Epithelial cell of umbilical artery (primary cell): ENCODE measurements around the gene LYVE1. TPM values are rescaled to one million over a fixed set of nuclear protein-coding genes. Genes with fewer than 3 reads are reported as not detected.

Experiments used
- total RNA-seq: library from RNA; depleted of rRNA; stranded (reverse); fragments of >200 nt; gene quantifications from 2 replicates; pipeline ENCODE4 v1.2.3, GENCODE V29; 2014

Gene LYVE1
- 0.32 and 1.7 TPM in 2 replicates for total RNA-seq

GRCh38 chr11:10568486-10568941 is at the start of gene LYVE1:
TSS of gene LYVE1 (minus strand) at chr11:10568665. CDS start at chr11:10568532, 133 bp downstream.

GRCh38 chr11:10540915-10541560 is 27.4 kb downstream of the LYVE1 start, which contains the start of gene RNF141:
TSS of gene RNF141 (minus strand) at chr11:10541187. CDS start at chr11:10534158, 7,029 bp downstream.

Other genes with a start within 250 kb of the LYVE1 start
- gene AMPD3, start 113.4 kb downstream of the LYVE1 start, total RNA-seq: 0.46 and 0.97 TPM in 2 replicates
- gene RNF141, start 27.5 kb downstream of the LYVE1 start, total RNA-seq: 27.0 and 34.8 TPM in 2 replicates
- gene IRAG1, start 125.1 kb upstream of the LYVE1 start, total RNA-seq: under 0.01 and 0.46 TPM in 2 replicates
- gene CTR9, start 182.6 kb upstream of the LYVE1 start, total RNA-seq: 24.4 and 30.2 TPM in 2 replicates
- gene EIF4G2, start 240.3 kb upstream of the LYVE1 start, total RNA-seq: 650 and 675 TPM in 2 replicates